HepG2 (cell line): ENCODE data around the gene ATP5MG. TPM values are rescaled to one million over a fixed set of nuclear protein-coding genes. Genes with fewer than 3 reads are reported as not detected.

Experiments used
- CEBPG ChIP-seq: IDR thresholded peaks from 2 replicates; pipeline ENCODE4 v1.6.1; 2016
- HMGA1 ChIP-seq: sonication (generic); formaldehyde crosslinking; conservative IDR thresholded peaks from 2 replicates; pipeline ENCODE4 v1.4.0; 2020; ENCODE audit warnings: missing genetic modification reagents
- HNRNPK ChIP-seq: fragments of 200-400 bp; formaldehyde crosslinking; IDR thresholded peaks from 2 replicates; pipeline ENCODE4 v1.6.1; 2018; ENCODE audit warnings: low read length, low read depth, moderate library complexity, mild to moderate bottlenecking; ENCODE audit not compliant: poor library complexity, severe bottlenecking
- HNRNPLL ChIP-seq: fragments of 200-400 bp; formaldehyde crosslinking; IDR thresholded peaks from 2 replicates; pipeline ENCODE4 v1.6.1; 2017; ENCODE audit warnings: mild to moderate bottlenecking, low read depth, low read length; ENCODE audit not compliant: poor library complexity, severe bottlenecking
- IRF2 ChIP-seq: IDR thresholded peaks from 2 replicates; pipeline ENCODE4 v1.6.1; 2018; ENCODE audit warnings: missing genetic modification reagents, missing compliant biosample characterization
- NFIC ChIP-seq: IDR thresholded peaks from 2 replicates; pipeline ENCODE4 v1.6.1; 2012; ENCODE audit warnings: mild to moderate bottlenecking, low read length, inconsistent platforms
- SIX4 ChIP-seq: sonication (generic); formaldehyde crosslinking; IDR thresholded peaks from 2 replicates; pipeline ENCODE4 v1.4.0; 2020; ENCODE audit warnings: missing genetic modification reagents
- TAF1 ChIP-seq: sonication (generic); formaldehyde crosslinking; IDR thresholded peaks from 2 replicates; pipeline ENCODE4 v1.4.0; 2020; ENCODE audit warnings: missing genetic modification reagents
- TAF15 ChIP-seq: fragments of 200-400 bp; formaldehyde crosslinking; IDR thresholded peaks from one replicate; pipeline ENCODE4 v1.6.1; 2018; ENCODE audit warnings: mild to moderate bottlenecking, low read depth, low read length; ENCODE audit not compliant: poor library complexity, severe bottlenecking
- TCF7 ChIP-seq: sonication (generic); IDR thresholded peaks from 2 replicates; pipeline ENCODE4 v1.6.1; 2016; ENCODE audit warnings: antibody characterized with exemption, low read depth
- ZBTB7A ChIP-seq: sonication (generic); formaldehyde crosslinking; IDR thresholded peaks from 2 replicates; pipeline ENCODE4 v1.8.0; 2022; ENCODE audit warnings: mild to moderate bottlenecking, missing genetic modification reagents
- ZKSCAN5 ChIP-seq: sonication (generic); formaldehyde crosslinking; IDR thresholded peaks from 2 replicates; pipeline ENCODE4 v1.5.1; 2020; ENCODE audit warnings: mild to moderate bottlenecking, missing genetic modification reagents
- ZNF30 ChIP-seq: sonication (generic); formaldehyde crosslinking; IDR thresholded peaks from 2 replicates; pipeline ENCODE4 v1.5.0; 2020; ENCODE audit warnings: mild to moderate bottlenecking, missing genetic modification reagents
- ZNF839 ChIP-seq: sonication (generic); formaldehyde crosslinking; IDR thresholded peaks from 2 replicates; pipeline ENCODE4 v1.4.0; 2020; ENCODE audit warnings: missing genetic modification reagents, mild to moderate bottlenecking, borderline replicate concordance
- ZSCAN21 ChIP-seq: sonication (generic); formaldehyde crosslinking; IDR thresholded peaks from 2 replicates; pipeline ENCODE4 v1.8.0; 2022; ENCODE audit warnings: mild to moderate bottlenecking, missing genetic modification reagents, moderate library complexity, borderline replicate concordance
- polyA plus RNA-seq, 8 experiments: library from polyadenylated mRNA; depleted of rRNA in 3 of 8; stranded (reverse) in 7 of 8; unstranded in 1 of 8; fragments of >200 nt; fragmentation: Illumina TruSeq in 4 of 8; extraction: Trizol in 4 of 8; gene quantifications; 2 replicates each; pipeline versions ENCODE4 v1.2.1 to v1.2.3, GENCODE V29; 2011 to 2016; ENCODE audit warnings: low read depth in 4 of 8, missing spikeins in 1 of 8, mixed read lengths in 1 of 8; ENCODE audit not compliant: insufficient read depth in 1 of 8
- total RNA-seq, 5 experiments: library from RNA; depleted of rRNA; stranded (reverse); fragments of >200 nt; fragmentation: Illumina TruSeq; extraction: Trizol; gene quantifications; 2 replicates each; pipeline ENCODE4 v1.2.3, GENCODE V29; 2016; ENCODE audit warnings: low read depth in 1 of 5
- TF ChIP-seq, protein P1 (sequence below): sonication (generic); formaldehyde crosslinking; IDR thresholded peaks from 2 replicates; pipeline ENCODE4 v1.8.1; 2023; ENCODE audit warnings: missing genetic modification reagents, inconsistent platforms, borderline replicate concordance
- TF ChIP-seq, protein P2 (sequence below): IDR thresholded peaks from 2 replicates; pipeline ENCODE4 v1.6.1; 2012; ENCODE audit warnings: low read length, improper control_type of control experiment
- TF ChIP-seq, protein P3 (sequence below): sonication (generic); formaldehyde crosslinking; IDR thresholded peaks from 2 replicates; pipeline ENCODE4 v1.4.0; 2020; ENCODE audit warnings: missing genetic modification reagents
- TF ChIP-seq, protein P4 (sequence below), 2 experiments: IDR thresholded peaks; 2 replicates each; pipeline ENCODE4 v1.6.1; 2011 to 2012; ENCODE audit warnings: low read length in 2 of 2, borderline replicate concordance in 1 of 2, low read depth in 1 of 2, mild to moderate bottlenecking in 1 of 2, moderate library complexity in 1 of 2

Gene ATP5MG
- total and polyA plus RNA-seq, 2 of the 13 experiments (the other 11 are each of a cell fraction or from before 2014, with no cell fraction given) = 260 to 320 TPM

DNA sequence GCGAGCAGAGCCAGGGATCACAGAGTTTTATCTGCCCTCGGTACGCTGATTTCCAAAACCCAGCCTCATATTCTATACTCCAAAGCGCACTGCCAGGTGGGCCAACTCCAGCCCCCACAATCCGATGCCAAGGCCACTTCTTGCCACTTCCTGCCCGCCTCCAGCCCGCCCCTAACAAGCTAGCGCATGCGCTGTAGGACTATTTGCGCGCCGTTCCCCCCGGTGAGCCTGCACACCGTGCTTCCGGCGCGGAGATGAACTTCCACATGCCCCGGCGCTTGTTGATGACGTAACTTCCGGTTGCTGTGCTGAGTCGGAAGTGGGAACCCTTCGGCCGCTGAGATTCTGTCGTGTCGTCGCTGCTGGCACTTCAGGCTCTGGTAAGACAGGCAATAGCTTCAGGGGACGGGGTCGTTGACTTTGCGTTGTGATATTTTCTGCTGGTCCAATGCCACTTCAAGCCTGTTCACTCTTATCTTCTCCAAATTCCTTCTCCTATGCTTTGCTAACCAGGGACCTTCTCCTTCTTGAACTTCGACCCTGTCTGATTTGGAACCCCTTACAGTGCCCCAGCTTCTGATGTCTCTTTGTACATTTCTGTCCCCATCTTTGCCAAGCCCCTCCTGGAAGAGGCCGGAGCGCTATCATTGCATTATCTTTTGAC, 42.0 kb upstream of the ATP5MG start, which contains the start of gene UBE4A (continued):
- TF ChIP-seq, protein P1, sequence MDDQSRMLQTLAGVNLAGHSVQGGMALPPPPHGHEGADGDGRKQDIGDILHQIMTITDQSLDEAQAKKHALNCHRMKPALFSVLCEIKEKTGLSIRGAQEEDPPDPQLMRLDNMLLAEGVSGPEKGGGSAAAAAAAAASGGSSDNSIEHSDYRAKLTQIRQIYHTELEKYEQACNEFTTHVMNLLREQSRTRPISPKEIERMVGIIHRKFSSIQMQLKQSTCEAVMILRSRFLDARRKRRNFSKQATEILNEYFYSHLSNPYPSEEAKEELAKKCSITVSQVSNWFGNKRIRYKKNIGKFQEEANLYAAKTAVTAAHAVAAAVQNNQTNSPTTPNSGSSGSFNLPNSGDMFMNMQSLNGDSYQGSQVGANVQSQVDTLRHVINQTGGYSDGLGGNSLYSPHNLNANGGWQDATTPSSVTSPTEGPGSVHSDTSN (CRISPR knock-in tag) = no peak
- peak; percentile 21 for TF ChIP-seq HNRNPLL
- TF ChIP-seq ZKSCAN5 (CRISPR knock-in tag) = 0 out of 2 replicates have a peak, but pooled peaks have one; percentile 50
- TF ChIP-seq TCF7 = no peak
- no peak for TF ChIP-seq ZBTB7A (CRISPR knock-in tag)
- peak; percentile 83 for TF ChIP-seq CEBPG (CRISPR knock-in tag)
- no peak for TF ChIP-seq ZNF30
- TF ChIP-seq IRF2 (CRISPR knock-in tag) = peak; percentile 89
- no peak for TF ChIP-seq HNRNPK
- TF ChIP-seq NFIC = no peak
- peak; percentile 24; the same call in 1 of the 2 replicates for TF ChIP-seq ZSCAN21 (CRISPR knock-in tag)
- no peak for TF ChIP-seq TAF15
- TF ChIP-seq TAF1 = peak; percentile 78
- TF ChIP-seq, protein P2, sequence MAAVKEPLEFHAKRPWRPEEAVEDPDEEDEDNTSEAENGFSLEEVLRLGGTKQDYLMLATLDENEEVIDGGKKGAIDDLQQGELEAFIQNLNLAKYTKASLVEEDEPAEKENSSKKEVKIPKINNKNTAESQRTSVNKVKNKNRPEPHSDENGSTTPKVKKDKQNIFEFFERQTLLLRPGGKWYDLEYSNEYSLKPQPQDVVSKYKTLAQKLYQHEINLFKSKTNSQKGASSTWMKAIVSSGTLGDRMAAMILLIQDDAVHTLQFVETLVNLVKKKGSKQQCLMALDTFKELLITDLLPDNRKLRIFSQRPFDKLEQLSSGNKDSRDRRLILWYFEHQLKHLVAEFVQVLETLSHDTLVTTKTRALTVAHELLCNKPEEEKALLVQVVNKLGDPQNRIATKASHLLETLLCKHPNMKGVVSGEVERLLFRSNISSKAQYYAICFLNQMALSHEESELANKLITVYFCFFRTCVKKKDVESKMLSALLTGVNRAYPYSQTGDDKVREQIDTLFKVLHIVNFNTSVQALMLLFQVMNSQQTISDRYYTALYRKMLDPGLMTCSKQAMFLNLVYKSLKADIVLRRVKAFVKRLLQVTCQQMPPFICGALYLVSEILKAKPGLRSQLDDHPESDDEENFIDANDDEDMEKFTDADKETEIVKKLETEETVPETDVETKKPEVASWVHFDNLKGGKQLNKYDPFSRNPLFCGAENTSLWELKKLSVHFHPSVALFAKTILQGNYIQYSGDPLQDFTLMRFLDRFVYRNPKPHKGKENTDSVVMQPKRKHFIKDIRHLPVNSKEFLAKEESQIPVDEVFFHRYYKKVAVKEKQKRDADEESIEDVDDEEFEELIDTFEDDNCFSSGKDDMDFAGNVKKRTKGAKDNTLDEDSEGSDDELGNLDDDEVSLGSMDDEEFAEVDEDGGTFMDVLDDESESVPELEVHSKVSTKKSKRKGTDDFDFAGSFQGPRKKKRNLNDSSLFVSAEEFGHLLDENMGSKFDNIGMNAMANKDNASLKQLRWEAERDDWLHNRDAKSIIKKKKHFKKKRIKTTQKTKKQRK = no peak
- TF ChIP-seq SIX4 = 0 out of 2 replicates have a peak, but pooled peaks have one; percentile 34
- TF ChIP-seq HMGA1 (CRISPR knock-in tag) = no peak
- TF ChIP-seq ZNF839 = peak; percentile 74; the same call in 1 of the 2 replicates
- TF ChIP-seq, protein P3, sequence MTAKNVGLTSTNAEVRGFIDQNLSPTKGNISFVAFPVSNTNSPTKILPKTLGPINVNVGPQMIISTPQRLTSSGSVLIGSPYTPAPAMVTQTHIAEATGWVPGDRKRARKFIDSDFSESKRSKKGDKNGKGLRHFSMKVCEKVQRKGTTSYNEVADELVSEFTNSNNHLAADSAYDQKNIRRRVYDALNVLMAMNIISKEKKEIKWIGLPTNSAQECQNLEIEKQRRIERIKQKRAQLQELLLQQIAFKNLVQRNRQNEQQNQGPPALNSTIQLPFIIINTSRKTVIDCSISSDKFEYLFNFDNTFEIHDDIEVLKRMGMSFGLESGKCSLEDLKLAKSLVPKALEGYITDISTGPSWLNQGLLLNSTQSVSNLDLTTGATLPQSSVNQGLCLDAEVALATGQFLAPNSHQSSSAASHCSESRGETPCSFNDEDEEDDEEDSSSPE (CRISPR knock-in tag) = peak; percentile 70
- TF ChIP-seq, protein P4, sequence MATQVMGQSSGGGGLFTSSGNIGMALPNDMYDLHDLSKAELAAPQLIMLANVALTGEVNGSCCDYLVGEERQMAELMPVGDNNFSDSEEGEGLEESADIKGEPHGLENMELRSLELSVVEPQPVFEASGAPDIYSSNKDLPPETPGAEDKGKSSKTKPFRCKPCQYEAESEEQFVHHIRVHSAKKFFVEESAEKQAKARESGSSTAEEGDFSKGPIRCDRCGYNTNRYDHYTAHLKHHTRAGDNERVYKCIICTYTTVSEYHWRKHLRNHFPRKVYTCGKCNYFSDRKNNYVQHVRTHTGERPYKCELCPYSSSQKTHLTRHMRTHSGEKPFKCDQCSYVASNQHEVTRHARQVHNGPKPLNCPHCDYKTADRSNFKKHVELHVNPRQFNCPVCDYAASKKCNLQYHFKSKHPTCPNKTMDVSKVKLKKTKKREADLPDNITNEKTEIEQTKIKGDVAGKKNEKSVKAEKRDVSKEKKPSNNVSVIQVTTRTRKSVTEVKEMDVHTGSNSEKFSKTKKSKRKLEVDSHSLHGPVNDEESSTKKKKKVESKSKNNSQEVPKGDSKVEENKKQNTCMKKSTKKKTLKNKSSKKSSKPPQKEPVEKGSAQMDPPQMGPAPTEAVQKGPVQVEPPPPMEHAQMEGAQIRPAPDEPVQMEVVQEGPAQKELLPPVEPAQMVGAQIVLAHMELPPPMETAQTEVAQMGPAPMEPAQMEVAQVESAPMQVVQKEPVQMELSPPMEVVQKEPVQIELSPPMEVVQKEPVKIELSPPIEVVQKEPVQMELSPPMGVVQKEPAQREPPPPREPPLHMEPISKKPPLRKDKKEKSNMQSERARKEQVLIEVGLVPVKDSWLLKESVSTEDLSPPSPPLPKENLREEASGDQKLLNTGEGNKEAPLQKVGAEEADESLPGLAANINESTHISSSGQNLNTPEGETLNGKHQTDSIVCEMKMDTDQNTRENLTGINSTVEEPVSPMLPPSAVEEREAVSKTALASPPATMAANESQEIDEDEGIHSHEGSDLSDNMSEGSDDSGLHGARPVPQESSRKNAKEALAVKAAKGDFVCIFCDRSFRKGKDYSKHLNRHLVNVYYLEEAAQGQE (IDR thresholded peaks at IDR 0.05; ENCODE audit: borderline replicate concordance in 1 of 2, low read depth in 1 of 2, low read length in 2 of 2) = no peak
